Stomach (tissue), 9 donors: ENCODE data around the gene RDX. TPM values are rescaled to one million over a fixed set of nuclear protein-coding genes. Genes with fewer than 3 reads are reported as not detected.

Source experiments
- DNase-seq, 2 donors: peaks; one replicate each; pipeline versions ENCODE4 v3.0.0 to v3.0.0-alpha.2; 2013 to 2019
- H3K27ac ChIP-seq, 5 donors: fragments of 200-600 bp in 4 of 5; sonication (generic) in 4 of 5; one replicate each; pipeline ENCODE4 v1.5.1; 2013 to 2019; ENCODE audit warnings: mild to moderate bottlenecking in 1 of 5, moderate library complexity in 1 of 5
- H3K27me3 ChIP-seq, 3 donors: fragments of 200-600 bp; sonication (generic); one replicate each; pipeline ENCODE4 v1.5.1; 2017 to 2019; ENCODE audit warnings: mixed run types in 1 of 3
- H3K36me3 ChIP-seq, 4 donors: fragments of 200-600 bp; sonication (generic); 1 replicate in 3 of 4; 2 replicates in 1 of 4; pipeline ENCODE4 v1.5.1; 2016 to 2019
- H3K4me1 ChIP-seq, 4 donors: fragments of 200-600 bp; sonication (generic); one replicate each; pipeline ENCODE4 v1.5.1; 2016 to 2019
- H3K4me3 ChIP-seq, 4 donors: fragments of 200-600 bp; sonication (generic) in 3 of 4; one replicate each; pipeline ENCODE4 v1.5.1; 2016 to 2019; ENCODE audit warnings: mild to moderate bottlenecking in 1 of 4
- H3K9me3 ChIP-seq, 4 donors: fragments of 200-600 bp; sonication (generic); one replicate each; pipeline ENCODE4 v1.5.1; 2016 to 2019
- CTCF ChIP-seq, 7 experiments: fragments of 450-650 bp in 4 of 7; fragments of 200-600 bp in 3 of 7; sonication (generic) in 3 of 7; IDR thresholded peaks; one replicate each; pipeline ENCODE4 v1.5.1; 2016 to 2019; ENCODE audit warnings: antibody characterized with exemption in 7 of 7, control low read depth in 2 of 7, mild to moderate bottlenecking in 1 of 7
- EP300 ChIP-seq: sonication (generic); formaldehyde crosslinking; IDR thresholded peaks from one replicate; pipeline ENCODE4 v1.6.1; 2017; ENCODE audit warnings: antibody characterized with exemption
- POLR2A ChIP-seq, 4 donors: fragments of 450-650 bp; IDR thresholded peaks; one replicate each; pipeline ENCODE4 v1.6.1; 2016; ENCODE audit warnings: antibody characterized with exemption in 4 of 4, control low read depth in 2 of 4, mild to moderate bottlenecking in 1 of 4, moderate library complexity in 1 of 4
- POLR2AphosphoS5 ChIP-seq, 3 donors: sonication (generic); formaldehyde crosslinking; IDR thresholded peaks; one replicate each; pipeline ENCODE4 v1.6.1; 2016; ENCODE audit warnings: antibody characterized with exemption in 3 of 3
- WGBS, 5 donors: extraction: QIAGEN DNeasy Blood & Tissue Kit in 3 of 5; methylation state at CpG; one replicate each; pipeline versions ENCODE4 v1.1.5 to v1.1.7; 2013 to 2018; 5-methylcytosine and 5-hydroxymethylcytosine counted together
- intact Hi-C: fragments of 100-400 bp; cut with DNase I; formaldehyde crosslinking; loops from one replicate; pipeline ENCODE4 v1.15.1; 2023; ENCODE audit warnings: low total_unique reads
- polyA plus RNA-seq, 3 donors: library from polyadenylated mRNA; stranded (reverse); fragments of 200-250 nt; gene quantifications; one replicate each; pipeline ENCODE4 v1.2.3, GENCODE V29; 2013
- total RNA-seq, 5 donors: library from RNA; depleted of rRNA; stranded (reverse); fragments of >200 nt; gene quantifications; one replicate each; pipeline versions ENCODE4 v1.1.0 to v1.2.3, GENCODE V29; 2014 to 2016
- donor health status: healthy with polysubstance abuse.
- donor health status: Bipolar disorder and iron deficiency.
- donor health status: healthy.

Gene RDX
- total and polyA plus RNA-seq, 8 donors = 18.1 to 426 (median 55.4) TPM

DNA sequence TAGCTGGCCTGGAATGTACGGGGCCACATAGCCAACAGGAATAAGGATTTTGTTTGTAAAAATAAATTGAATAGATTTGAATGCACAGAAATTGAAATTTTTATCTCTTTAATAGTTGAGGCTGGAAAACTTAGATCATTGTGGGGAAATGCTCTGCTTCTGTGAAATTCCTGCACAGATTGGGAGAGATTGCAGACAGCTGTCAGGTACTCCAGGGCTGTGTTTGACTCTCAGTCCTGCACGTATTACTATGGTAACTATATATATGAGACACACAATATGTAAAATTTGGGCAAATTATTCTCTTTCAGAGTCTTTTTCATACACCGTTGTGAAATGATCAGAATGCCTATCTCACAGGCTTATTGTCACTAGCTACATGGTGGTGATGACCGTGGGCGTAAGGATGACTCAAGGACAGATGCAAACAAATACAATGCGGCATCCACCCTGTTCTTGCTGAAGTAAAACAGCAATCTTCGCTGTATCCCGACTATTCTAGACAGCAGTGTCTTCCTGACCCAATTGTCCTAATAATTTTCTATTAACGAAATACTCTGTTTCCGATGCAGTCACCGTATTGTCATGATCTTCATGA lies 123.8 kb downstream of the RDX start:
- WGBS, 5 donors = 85 to 95% (median 92%) methylated on average over 11 of the region's 11 CpGs
- Histone ChIP-seq H3K9me3 (no peaks in the 10 kb centered on the region), H3K4me1 (peaks cover 0 to 13% (median 6%) of the 10 kb centered on the region in 4 donors), H3K27me3 (no peaks in the 10 kb centered on the region), H3K36me3 (no peaks in the 10 kb centered on the region), H3K4me3 (no peak overlapping the region), H3K27ac (no peak overlapping the region)
- no peak for DNase-seq
- TF ChIP-seq POLR2AphosphoS5 (IDR thresholded peaks at IDR 0.05) (no peak), CTCF (IDR thresholded peaks at IDR 0.05) (no peak), POLR2A (IDR thresholded peaks at IDR 0.05) (no peak), EP300 (no peak)
- intact Hi-C loops = no loop called here

DNA sequence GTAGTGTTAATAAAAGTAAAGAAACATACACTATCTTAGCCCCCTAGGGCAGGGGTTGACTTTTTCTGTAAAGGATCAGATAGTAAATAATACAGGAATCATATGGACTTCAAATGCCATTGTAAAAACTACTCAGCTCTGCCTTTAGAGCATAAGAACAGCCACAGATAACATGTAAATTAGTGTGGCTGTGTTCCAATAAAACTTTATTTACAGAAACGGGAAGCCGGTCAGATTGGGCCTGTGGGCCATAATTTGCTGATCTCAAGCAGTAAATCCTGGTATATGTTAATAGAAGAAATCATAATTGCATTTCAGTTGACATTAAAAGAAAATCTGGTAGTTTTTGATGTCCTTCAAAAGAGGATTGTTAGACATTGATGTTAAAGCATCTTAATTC lies 126.7 kb downstream of the RDX start:
- no peaks in the 10 kb centered on the region for H3K9me3 ChIP-seq
- no peak for DNase-seq
- no peak overlapping the region for H3K27ac ChIP-seq
- peaks cover 0 to 12% (median 4%) of the 10 kb centered on the region in 4 donors for H3K4me1 ChIP-seq
- H3K36me3 ChIP-seq = peaks cover under 1 to 13% (median 11%) of the 10 kb centered on the region in 4 donors
- intact Hi-C loops = no loop called here
- no peaks in the 10 kb centered on the region for H3K27me3 ChIP-seq
- no peak overlapping the region for H3K4me3 ChIP-seq
- TF ChIP-seq POLR2A (IDR thresholded peaks at IDR 0.05) (no peak), EP300 (no peak), POLR2AphosphoS5 (IDR thresholded peaks at IDR 0.05) (no peak), CTCF (IDR thresholded peaks at IDR 0.05) (no peak)
- 22 to 54% (median 48%) methylated on average over 2 of the region's 2 CpGs for WGBS, 5 donors

DNA sequence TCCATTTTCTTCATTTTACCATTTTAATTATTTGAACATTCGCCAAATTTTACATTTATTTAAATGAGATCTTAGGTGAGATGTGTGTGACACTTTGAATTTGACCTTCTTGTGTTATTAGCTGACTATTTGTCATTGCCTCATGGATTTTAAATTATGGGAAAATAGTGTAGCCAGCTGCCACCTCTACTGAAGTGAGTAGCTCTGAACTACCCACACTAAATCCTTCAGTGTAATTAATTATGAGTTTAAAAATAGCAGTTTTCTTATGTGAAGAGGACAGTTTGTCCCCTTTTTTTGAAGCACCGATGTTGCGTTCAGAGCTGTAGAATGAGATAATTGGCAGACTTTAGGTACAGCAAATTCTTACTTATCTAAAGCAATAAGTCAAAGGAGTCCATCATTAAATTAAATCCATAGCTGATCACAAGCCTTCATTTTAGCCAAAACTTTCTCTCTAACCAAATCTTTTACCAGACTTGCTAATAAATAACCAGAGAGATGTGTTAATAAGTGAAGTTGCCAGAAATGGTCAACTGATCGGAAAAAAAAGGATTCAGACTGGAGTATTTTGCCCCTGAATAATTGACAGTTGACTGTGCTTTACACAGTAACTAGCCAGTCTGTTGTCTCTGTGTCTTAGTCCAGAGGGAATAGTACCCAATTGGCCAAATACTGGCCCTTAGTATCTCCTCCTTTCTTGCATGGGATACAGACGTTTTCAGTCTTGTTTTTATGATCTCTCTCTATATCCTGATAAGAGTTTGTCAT lies 128.2 kb downstream of the RDX start:
- Histone ChIP-seq H3K36me3 (peaks cover 8 to 28% (median 26%) of the 10 kb centered on the region in 4 donors), H3K27me3 (no peaks in the 10 kb centered on the region), H3K9me3 (no peaks in the 10 kb centered on the region), H3K27ac (no peak overlapping the region), H3K4me1 (no peaks in the 10 kb centered on the region), H3K4me3 (no peak overlapping the region)
- no peak for DNase-seq
- intact Hi-C loops = no loop called here
- TF ChIP-seq POLR2A (IDR thresholded peaks at IDR 0.05) (no peak), EP300 (no peak), POLR2AphosphoS5 (IDR thresholded peaks at IDR 0.05) (no peak), CTCF (IDR thresholded peaks at IDR 0.05) (no peak)
- WGBS, 5 donors = 80 to 85% (median 84%) methylated on average over 5 of the region's 5 CpGs

DNA sequence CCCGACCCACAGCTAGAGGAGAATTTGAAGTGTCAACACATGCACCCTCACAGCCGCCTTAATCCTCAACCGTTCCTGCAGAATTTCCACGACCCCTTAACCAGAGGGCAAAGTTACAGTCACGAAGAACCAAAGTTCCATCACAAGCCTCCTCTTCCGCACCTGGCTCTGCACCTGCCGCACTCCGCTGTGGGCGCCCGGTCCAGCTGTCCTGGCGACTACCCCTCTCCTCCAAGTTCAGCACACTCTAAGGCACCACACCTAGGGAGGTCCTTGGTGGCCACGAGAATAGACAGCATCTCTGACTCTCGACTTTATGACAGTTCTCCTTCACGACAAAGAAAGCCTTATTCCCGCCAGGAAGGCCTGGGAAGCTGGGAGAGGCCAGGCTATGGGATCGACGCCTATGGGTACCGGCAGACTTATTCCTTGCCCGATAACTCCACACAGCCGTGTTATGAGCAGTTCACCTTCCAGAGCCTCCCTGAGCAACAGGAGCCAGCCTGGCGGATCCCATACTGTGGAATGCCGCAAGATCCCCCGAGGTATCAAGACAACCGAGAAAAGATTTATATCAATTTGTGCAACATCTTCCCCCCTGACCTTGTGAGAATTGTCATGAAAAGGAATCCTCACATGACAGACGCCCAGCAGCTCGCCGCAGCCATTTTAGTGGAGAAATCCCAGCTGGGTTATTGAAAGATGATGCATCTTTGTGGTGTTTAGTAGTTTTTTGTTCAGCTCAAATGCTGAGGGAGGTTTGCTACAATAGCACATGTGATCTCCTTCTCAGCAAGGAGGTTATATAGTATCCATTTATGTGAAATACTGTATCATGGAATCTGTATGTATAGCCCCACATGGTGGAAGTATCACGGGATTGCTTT lies 131.1 kb downstream of the RDX start:
- no peaks in the 10 kb centered on the region for H3K27me3 ChIP-seq
- 95% methylated on average over 28 of the region's 28 CpGs for WGBS, 5 donors
- no peak overlapping the region for H3K27ac ChIP-seq
- H3K36me3 ChIP-seq = peaks cover 8 to 54% (median 49%) of the 10 kb centered on the region in 4 donors
- H3K4me1 ChIP-seq = no peaks in the 10 kb centered on the region
- no peaks in the 10 kb centered on the region for H3K9me3 ChIP-seq
- no peak for DNase-seq
- no peak overlapping the region for H3K4me3 ChIP-seq
- intact Hi-C loops = no loop called here
- TF ChIP-seq CTCF (IDR thresholded peaks at IDR 0.05) = no peak
